ENCODE data around the gene TP53I11. TPM values are rescaled to one million over a fixed set of nuclear protein-coding genes. Genes with fewer than 3 reads are reported as not detected.
A peak's percentile ranks its signal among the peaks of the same experiment; 100 is the strongest.

Gene TP53I11
- total RNA-seq, 1 donor from 2014 or later = 5.7 TPM

- intact Hi-C loops (cut with micrococcal nuclease) = no loop called here
Observed at GRCh38 chr11:44973632-44974401, 23.1 kb upstream of the TP53I11 start.

GRCh38 chr11:44972746-44973435 lies 22.2 kb upstream of the TP53I11 start:
- DNase-seq (ENCODE audit: low spot score) = no peak
- no peaks in the 10 kb centered on the region for H3K9me3 Mint-ChIP-seq
- intact Hi-C loops (cut with micrococcal nuclease) = no loop called here
- no peak overlapping the region for H3K4me3 Mint-ChIP-seq
- no peaks in the 10 kb centered on the region for H3K36me3 Mint-ChIP-seq (ENCODE audit: low read depth)
- H3K27ac Mint-ChIP-seq = peak overlapping the region; percentile 53
- H3K27me3 Mint-ChIP-seq (ENCODE audit: insufficient read depth) = peaks cover 2% of the 10 kb centered on the region
- H3K4me1 Mint-ChIP-seq (ENCODE audit: low read depth) = peaks cover 4% of the 10 kb centered on the region

More at GRCh38 chr11:44973632-44974401, 23.1 kb upstream of the TP53I11 start:
- DNase-seq (ENCODE audit: low spot score) = no peak
- Mint-ChIP-seq H3K27ac (no peak overlapping the region), H3K4me1 (ENCODE audit: low read depth) (peaks cover 4% of the 10 kb centered on the region), H3K4me3 (no peak overlapping the region), H3K27me3 (ENCODE audit: insufficient read depth) (peaks cover 2% of the 10 kb centered on the region), H3K36me3 (ENCODE audit: low read depth) (no peaks in the 10 kb centered on the region), H3K9me3 (no peaks in the 10 kb centered on the region)

GRCh38 chr11:44971185-44971584 lies 20.5 kb upstream of the TP53I11 start:
- intact Hi-C loops (cut with micrococcal nuclease) = no loop called here
- Mint-ChIP-seq H3K27ac (no peak overlapping the region), H3K4me3 (no peak overlapping the region), H3K27me3 (ENCODE audit: insufficient read depth) (peaks cover 2% of the 10 kb centered on the region), H3K4me1 (ENCODE audit: low read depth) (no peaks in the 10 kb centered on the region), H3K9me3 (no peaks in the 10 kb centered on the region), H3K36me3 (ENCODE audit: low read depth) (no peaks in the 10 kb centered on the region)
- DNase-seq (ENCODE audit: low spot score) = no peak

DNA sequence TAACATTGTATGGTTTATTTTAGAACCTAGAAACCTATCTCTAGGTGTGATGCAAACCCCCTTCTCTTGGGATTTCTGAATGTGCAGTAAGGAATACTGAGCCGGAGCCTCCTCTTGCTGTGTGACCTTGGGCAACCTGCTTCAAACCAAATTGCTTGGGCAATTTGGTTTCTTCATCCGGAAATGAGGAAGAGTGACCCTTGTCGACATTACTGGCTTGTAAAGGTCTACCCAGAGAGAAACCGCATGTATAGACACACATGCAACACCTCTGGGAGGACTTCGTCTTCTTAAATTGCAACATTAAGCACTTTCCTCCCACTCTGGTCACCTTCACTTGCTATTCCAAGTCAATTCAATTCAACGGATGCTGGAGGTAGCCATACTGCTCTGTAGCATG lies 19.6 kb upstream of the TP53I11 start:
- no peak overlapping the region for H3K4me3 Mint-ChIP-seq
- H3K27me3 Mint-ChIP-seq (ENCODE audit: insufficient read depth) = peaks cover under 1% of the 10 kb centered on the region
- DNase-seq (ENCODE audit: low spot score) = no peak
- no peak overlapping the region for H3K27ac Mint-ChIP-seq
- intact Hi-C loops (cut with micrococcal nuclease) = no loop called here
- H3K4me1 Mint-ChIP-seq (ENCODE audit: low read depth) = no peaks in the 10 kb centered on the region
- H3K9me3 Mint-ChIP-seq = no peaks in the 10 kb centered on the region
- no peaks in the 10 kb centered on the region for H3K36me3 Mint-ChIP-seq (ENCODE audit: low read depth)

- H3K27me3 Mint-ChIP-seq (ENCODE audit: insufficient read depth) = no peaks in the 10 kb centered on the region
- no peaks in the 10 kb centered on the region for H3K36me3 Mint-ChIP-seq (ENCODE audit: low read depth)
- H3K4me3 Mint-ChIP-seq = no peak overlapping the region
- DNase-seq (ENCODE audit: low spot score) = no peak
- intact Hi-C loops (cut with micrococcal nuclease) = no loop called here
- H3K9me3 Mint-ChIP-seq = no peaks in the 10 kb centered on the region
- no peak overlapping the region for H3K27ac Mint-ChIP-seq
- no peaks in the 10 kb centered on the region for H3K4me1 Mint-ChIP-seq (ENCODE audit: low read depth)
Observed at GRCh38 chr11:44969651-44970252, 19.1 kb upstream of the TP53I11 start.

- no peak overlapping the region for H3K4me3 Mint-ChIP-seq
- DNase-seq (ENCODE audit: low spot score) = no peak
- no peaks in the 10 kb centered on the region for H3K36me3 Mint-ChIP-seq (ENCODE audit: low read depth)
- intact Hi-C loops (cut with micrococcal nuclease) = no loop called here
- no peaks in the 10 kb centered on the region for H3K4me1 Mint-ChIP-seq (ENCODE audit: low read depth)
- H3K27ac Mint-ChIP-seq = no peak overlapping the region
- H3K27me3 Mint-ChIP-seq (ENCODE audit: insufficient read depth) = no peaks in the 10 kb centered on the region
- no peaks in the 10 kb centered on the region for H3K9me3 Mint-ChIP-seq
Observed at GRCh38 chr11:44968510-44968909, 17.8 kb upstream of the TP53I11 start.

DNA sequence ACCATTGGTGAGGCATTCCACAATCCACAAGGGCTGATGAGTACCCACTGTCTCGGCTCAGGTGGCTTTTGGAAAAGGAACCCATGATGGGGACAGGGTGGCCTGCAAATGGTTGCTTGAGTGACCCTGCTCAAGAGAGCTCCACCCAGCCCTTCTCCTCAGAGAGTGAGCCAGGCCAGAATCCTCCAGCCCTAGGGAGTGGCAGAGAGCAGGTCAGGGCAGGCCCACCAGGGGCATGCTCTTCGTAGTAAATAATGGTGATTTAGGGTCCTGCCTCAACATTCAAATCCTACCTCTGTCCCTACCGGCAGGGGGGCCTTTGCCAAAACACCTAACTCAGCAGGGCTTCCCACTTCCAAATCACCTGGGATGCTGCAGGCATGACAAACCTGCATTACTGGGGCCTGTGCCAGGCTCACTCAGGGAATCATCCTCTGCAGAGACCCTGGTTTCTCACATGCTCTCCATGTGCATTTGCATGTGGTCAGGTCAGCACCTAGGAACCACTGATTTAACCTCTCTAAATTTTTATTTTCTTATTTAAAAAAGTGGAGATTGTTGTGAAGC lies 17.3 kb upstream of the TP53I11 start:
- intact Hi-C loops (cut with micrococcal nuclease) = no loop called here
- DNase-seq (ENCODE audit: low spot score) = no peak
- no peaks in the 10 kb centered on the region for H3K4me1 Mint-ChIP-seq (ENCODE audit: low read depth)
- H3K36me3 Mint-ChIP-seq (ENCODE audit: low read depth) = no peaks in the 10 kb centered on the region
- H3K27me3 Mint-ChIP-seq (ENCODE audit: insufficient read depth) = no peaks in the 10 kb centered on the region
- no peak overlapping the region for H3K27ac Mint-ChIP-seq
- H3K9me3 Mint-ChIP-seq = no peaks in the 10 kb centered on the region
- H3K4me3 Mint-ChIP-seq = no peak overlapping the region

GRCh38 chr11:44966694-44967093 lies 16.0 kb upstream of the TP53I11 start:
- Mint-ChIP-seq H3K4me3 (no peak overlapping the region), H3K9me3 (no peaks in the 10 kb centered on the region), H3K36me3 (ENCODE audit: low read depth) (no peaks in the 10 kb centered on the region), H3K4me1 (ENCODE audit: low read depth) (no peaks in the 10 kb centered on the region), H3K27ac (no peak overlapping the region), H3K27me3 (ENCODE audit: insufficient read depth) (no peaks in the 10 kb centered on the region)
- no peak for DNase-seq (ENCODE audit: low spot score)
- intact Hi-C loops (cut with micrococcal nuclease) = no loop called here

DNA sequence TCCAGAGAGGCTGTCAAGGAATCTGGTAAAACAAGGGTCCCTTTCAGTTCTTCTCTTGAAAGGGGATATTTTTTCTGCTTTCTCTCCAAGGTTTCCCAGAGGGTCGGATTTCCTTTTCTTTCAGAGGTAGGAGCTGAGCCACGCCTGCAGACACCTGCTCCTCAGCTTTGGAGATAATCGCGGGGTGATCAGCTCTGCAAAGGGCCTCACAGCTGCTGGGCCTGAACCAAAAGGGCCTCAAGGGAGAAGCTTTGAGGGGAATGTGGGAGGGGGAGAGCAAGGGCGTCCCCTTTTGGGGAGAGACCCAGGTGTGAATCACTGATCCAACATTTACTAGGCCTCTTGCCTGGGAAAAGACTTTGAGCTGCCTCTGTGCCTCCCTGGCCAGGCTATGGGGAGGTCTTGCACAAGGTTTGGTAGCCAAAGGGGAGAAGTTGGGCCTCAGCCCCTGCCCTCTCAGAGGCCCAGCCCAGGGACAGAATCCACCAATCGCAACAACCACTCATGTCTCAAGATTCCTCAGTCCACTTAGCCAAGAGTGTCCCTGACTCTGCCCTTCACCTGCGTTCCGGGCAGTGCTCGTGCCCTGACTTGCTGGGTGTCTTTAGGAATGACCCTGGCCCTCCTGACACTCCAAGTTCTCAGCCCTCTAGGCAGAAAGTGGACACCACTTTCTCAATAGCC lies 14.0 kb upstream of the TP53I11 start:
- H3K9me3 Mint-ChIP-seq = no peaks in the 10 kb centered on the region
- DNase-seq (ENCODE audit: low spot score) = no peak
- no peaks in the 10 kb centered on the region for H3K36me3 Mint-ChIP-seq (ENCODE audit: low read depth)
- H3K4me1 Mint-ChIP-seq (ENCODE audit: low read depth) = no peaks in the 10 kb centered on the region
- H3K4me3 Mint-ChIP-seq = no peak overlapping the region
- no peak overlapping the region for H3K27ac Mint-ChIP-seq
- H3K27me3 Mint-ChIP-seq (ENCODE audit: insufficient read depth) = no peaks in the 10 kb centered on the region
- intact Hi-C loops (cut with micrococcal nuclease) = no loop called here

DNA sequence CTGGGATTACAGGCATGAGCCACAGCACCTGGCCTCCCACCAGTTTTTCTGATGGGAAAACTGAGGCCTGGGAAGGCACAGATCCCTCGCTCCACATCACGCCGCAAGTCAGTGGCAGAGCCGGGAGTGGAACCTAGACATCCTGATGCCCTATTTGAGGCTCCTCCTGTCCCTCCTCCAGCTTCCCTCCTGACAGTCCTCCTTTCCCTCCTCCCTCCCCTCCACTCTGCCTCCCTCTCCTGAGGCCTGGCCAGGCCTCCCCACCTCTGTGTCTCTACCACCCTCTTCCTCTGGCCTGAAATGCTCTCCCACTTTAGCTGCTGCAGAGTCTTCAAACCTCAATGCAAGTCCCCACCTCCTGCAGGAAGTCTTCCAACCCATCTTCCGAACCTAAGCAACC lies 13.3 kb upstream of the TP53I11 start:
- no peak overlapping the region for H3K27ac Mint-ChIP-seq
- H3K4me3 Mint-ChIP-seq = no peak overlapping the region
- DNase-seq (ENCODE audit: low spot score) = no peak
- no peaks in the 10 kb centered on the region for H3K36me3 Mint-ChIP-seq (ENCODE audit: low read depth)
- intact Hi-C loops (cut with micrococcal nuclease) = no loop called here
- H3K4me1 Mint-ChIP-seq (ENCODE audit: low read depth) = no peaks in the 10 kb centered on the region
- no peaks in the 10 kb centered on the region for H3K9me3 Mint-ChIP-seq
- peaks cover 3% of the 10 kb centered on the region for H3K27me3 Mint-ChIP-seq (ENCODE audit: insufficient read depth)

- peaks cover 3% of the 10 kb centered on the region for H3K27me3 Mint-ChIP-seq (ENCODE audit: insufficient read depth)
- H3K4me1 Mint-ChIP-seq (ENCODE audit: low read depth) = no peaks in the 10 kb centered on the region
- H3K4me3 Mint-ChIP-seq = no peak overlapping the region
- no peaks in the 10 kb centered on the region for H3K36me3 Mint-ChIP-seq (ENCODE audit: low read depth)
- no peak for DNase-seq (ENCODE audit: low spot score)
- H3K27ac Mint-ChIP-seq = no peak overlapping the region
- no peaks in the 10 kb centered on the region for H3K9me3 Mint-ChIP-seq
- intact Hi-C loops (cut with micrococcal nuclease) = no loop called here
Observed at GRCh38 chr11:44963136-44963535, 12.5 kb upstream of the TP53I11 start.

DNA sequence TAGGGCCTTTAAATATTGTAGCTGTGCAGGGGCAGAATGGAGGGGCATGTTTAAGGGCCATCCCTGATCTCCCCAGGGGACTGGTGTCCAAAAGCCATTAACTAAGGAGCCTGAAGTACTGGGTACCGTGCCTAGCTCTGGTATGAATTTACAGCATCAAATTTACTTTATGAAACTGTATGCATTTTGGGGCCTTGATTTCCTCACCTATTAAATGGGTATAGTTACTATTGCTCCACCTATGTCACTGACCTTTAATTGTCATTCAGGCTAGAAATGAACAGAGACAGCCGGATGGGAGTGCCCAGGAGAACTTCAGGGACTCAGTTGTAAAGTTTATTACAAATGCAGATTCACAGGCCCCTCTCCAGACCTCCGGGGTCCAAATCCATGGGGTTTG lies 11.8 kb upstream of the TP53I11 start:
- Mint-ChIP-seq H3K4me1 (ENCODE audit: low read depth) (no peaks in the 10 kb centered on the region), H3K27ac (no peak overlapping the region), H3K4me3 (no peak overlapping the region), H3K27me3 (ENCODE audit: insufficient read depth) (peaks cover 3% of the 10 kb centered on the region), H3K9me3 (no peaks in the 10 kb centered on the region), H3K36me3 (ENCODE audit: low read depth) (no peaks in the 10 kb centered on the region)
- intact Hi-C loops (cut with micrococcal nuclease) = no loop called here
- DNase-seq (ENCODE audit: low spot score) = no peak

Data from activated T-helper 1 cell treated with anti-CD3 and anti-CD28 coated beads, Interleukin-12 subunit alpha, Interleukin-12 subunit beta, Interleukin-2, Interleukin-4 antibody, amounts not matched to agents 30 ng/mL and 10 ng/mL and 1 ng/mL, durations not matched to agents 14 hours and 24 hours and 36 hours (primary cell).